Activated CD4-positive, alpha-beta T cell treated with anti-CD3 and anti-CD28 coated beads for 36 hours (primary cell): ENCODE data around the gene EVC. TPM values are rescaled to one million over a fixed set of nuclear protein-coding genes. Genes with fewer than 3 reads are reported as not detected.

ENCODE experiments used
- ATAC-seq: fragments of 200-7000 bp; cut with Tn5 transposase; one replicate; pipeline ENCODE4 v1.10.0; 2021; ENCODE audit warnings: mild to moderate bottlenecking, moderate library complexity
- CTCF ChIA-PET: fragments of 350-600 bp; sonication (Branson Sonifier 250); formaldehyde crosslinking; loops from one replicate; lab custom pipeline; 2021; ENCODE audit warnings: antibody characterized with exemption; lab: Charles Lee
- POLR2A ChIA-PET: fragments of 350-600 bp; sonication (Branson Sonifier 250); formaldehyde crosslinking; loops from one replicate; lab custom pipeline; 2021; ENCODE audit warnings: antibody characterized with exemption, inconsistent platforms; lab: Charles Lee
- DNase-seq: peaks from one replicate; pipeline ENCODE4 v3.0.0-alpha.2; 2020
- H3K27ac Mint-ChIP-seq: one replicate; pipeline ENCODE4 v1.8.0; 2021; ENCODE audit warnings: mixed read lengths
- H3K27me3 Mint-ChIP-seq: one replicate; pipeline ENCODE4 v1.8.0; 2021; ENCODE audit warnings: mixed read lengths
- H3K36me3 Mint-ChIP-seq: one replicate; pipeline ENCODE4 v1.8.0; 2021; ENCODE audit warnings: low read depth, mixed read lengths
- H3K4me1 Mint-ChIP-seq: one replicate; pipeline ENCODE4 v1.8.0; 2021; ENCODE audit warnings: mixed read lengths
- H3K4me3 Mint-ChIP-seq: one replicate; pipeline ENCODE4 v1.8.0; 2021; ENCODE audit warnings: mild to moderate bottlenecking, moderate library complexity, mixed read lengths
- H3K9me3 Mint-ChIP-seq: one replicate; pipeline ENCODE4 v1.8.0; 2021; ENCODE audit warnings: low read depth, mixed read lengths
- intact Hi-C, 2 experiments: fragments of 100-400 bp; cut with DNase I in 1 of 2; cut with micrococcal nuclease in 1 of 2; formaldehyde crosslinking; loops; one replicate each; pipeline versions ENCODE4 v1.14.2 to v1.15.1; 2022 to 2024; cut with DNase I, micrococcal nuclease
- total RNA-seq, 2 experiments: library from RNA; stranded (reverse); gene quantifications; one replicate each; pipeline ENCODE4 v1.2.3, GENCODE V29; 2021

The EVC gene
- total RNA-seq: 1 to 10 TPM in 1 of 2 experiments, under 1 TPM in 1; 0.71 to 1.5 TPM

GRCh38 chr4:5710961-5711478 is at the start of gene EVC:
TSS of gene EVC (plus strand) at chr4:5711201. CDS start at chr4:5711381, 180 bp downstream.
- H3K9me3 Mint-ChIP-seq: peaks cover 14% of the 10 kb centered on the region
- CTCF ChIA-PET: interaction anchor here (1.2 kb wide), 1 partner anchor 21 kb away, joined by 6 read pairs; no protein-coding TSS in a partner anchor
- peak within 1 kb of the TSS; percentile 18 for H3K27ac Mint-ChIP-seq
- POLR2A ChIA-PET: no interaction called here
- H3K27me3 Mint-ChIP-seq: peaks cover 46% of the 10 kb centered on the region
- peak; percentile 45 for ATAC-seq
- peak within 1 kb of the TSS; percentile 60 for H3K4me3 Mint-ChIP-seq
- peaks cover 1% of the 10 kb centered on the region for H3K36me3 Mint-ChIP-seq
- intact Hi-C loops: no loop called here
- peaks cover 21% of the 10 kb centered on the region for H3K4me1 Mint-ChIP-seq
- peak; percentile 45 for DNase-seq

GRCh38 chr4:5661237-5661636 is 49.8 kb upstream of the EVC start:
- intact Hi-C loops: no loop called here
- Mint-ChIP-seq H3K4me3 (no peak overlapping the region), H3K4me1 (no peaks in the 10 kb centered on the region), H3K9me3 (peaks cover 10% of the 10 kb centered on the region), H3K27me3 (peaks cover 5% of the 10 kb centered on the region), H3K36me3 (peaks cover 4% of the 10 kb centered on the region), H3K27ac (no peak overlapping the region)
- no peak for ATAC-seq
- POLR2A ChIA-PET: no interaction called here
- CTCF ChIA-PET: no interaction called here
- DNase-seq: no peak

GRCh38 chr4:5662555-5662954 is 48.4 kb upstream of the EVC start:
- H3K4me1 Mint-ChIP-seq: no peaks in the 10 kb centered on the region
- H3K9me3 Mint-ChIP-seq: peaks cover 10% of the 10 kb centered on the region
- no peak overlapping the region for H3K4me3 Mint-ChIP-seq
- CTCF ChIA-PET: interaction anchor here (0.8 kb wide), 1 partner anchor 46 kb away, joined by 3 read pairs; no protein-coding TSS in a partner anchor
- intact Hi-C loops: no loop called here
- POLR2A ChIA-PET: no interaction called here
- H3K36me3 Mint-ChIP-seq: peaks cover 4% of the 10 kb centered on the region
- ATAC-seq (no peak), DNase-seq (no peak)
- peaks cover 5% of the 10 kb centered on the region for H3K27me3 Mint-ChIP-seq
- H3K27ac Mint-ChIP-seq: no peak overlapping the region

GRCh38 chr4:5664778-5665177 is 46.2 kb upstream of the EVC start:
- POLR2A ChIA-PET: no interaction called here
- Mint-ChIP-seq H3K9me3 (peaks cover 10% of the 10 kb centered on the region), H3K4me3 (no peak overlapping the region), H3K27me3 (peaks cover 2% of the 10 kb centered on the region), H3K27ac (no peak overlapping the region), H3K36me3 (peaks cover 4% of the 10 kb centered on the region), H3K4me1 (no peaks in the 10 kb centered on the region)
- no peak for ATAC-seq
- DNase-seq: no peak
- CTCF ChIA-PET: interaction anchor here (0.8 kb wide), 1 partner anchor 250 kb away, joined by 3 read pairs; no protein-coding TSS in a partner anchor
- intact Hi-C loops: no loop called here

GRCh38 chr4:5666741-5667140 is 44.3 kb upstream of the EVC start:
- no peak for ATAC-seq
- no peak for DNase-seq
- Mint-ChIP-seq H3K4me1 (no peaks in the 10 kb centered on the region), H3K27ac (no peak overlapping the region), H3K27me3 (peaks cover 2% of the 10 kb centered on the region), H3K4me3 (no peak overlapping the region), H3K9me3 (peaks cover 9% of the 10 kb centered on the region), H3K36me3 (peaks cover 4% of the 10 kb centered on the region)
- intact Hi-C loops: no loop called here
- ChIA-PET CTCF (no interaction called here), POLR2A (no interaction called here)

GRCh38 chr4:5676763-5677162 is 34.2 kb upstream of the EVC start:
- intact Hi-C loops: no loop called here
- no peaks in the 10 kb centered on the region for H3K4me1 Mint-ChIP-seq
- ChIA-PET POLR2A (no interaction called here), CTCF (no interaction called here)
- H3K4me3 Mint-ChIP-seq: no peak overlapping the region
- H3K27me3 Mint-ChIP-seq: no peaks in the 10 kb centered on the region
- no peaks in the 10 kb centered on the region for H3K36me3 Mint-ChIP-seq
- no peaks in the 10 kb centered on the region for H3K9me3 Mint-ChIP-seq
- no peak for ATAC-seq
- no peak for DNase-seq
- H3K27ac Mint-ChIP-seq: no peak overlapping the region

GRCh38 chr4:5678977-5679376 is 32.0 kb upstream of the EVC start:
- ChIA-PET POLR2A (no interaction called here), CTCF (no interaction called here)
- H3K27ac Mint-ChIP-seq: no peak overlapping the region
- H3K36me3 Mint-ChIP-seq: no peaks in the 10 kb centered on the region
- DNase-seq (no peak), ATAC-seq (no peak)
- no peaks in the 10 kb centered on the region for H3K4me1 Mint-ChIP-seq
- H3K4me3 Mint-ChIP-seq: no peak overlapping the region
- intact Hi-C loops: no loop called here
- H3K27me3 Mint-ChIP-seq: no peaks in the 10 kb centered on the region
- H3K9me3 Mint-ChIP-seq: no peaks in the 10 kb centered on the region

- no peaks in the 10 kb centered on the region for H3K4me1 Mint-ChIP-seq
- H3K27ac Mint-ChIP-seq: no peak overlapping the region
- no peak overlapping the region for H3K4me3 Mint-ChIP-seq
- CTCF ChIA-PET: no interaction called here
- DNase-seq (no peak), ATAC-seq (no peak)
- POLR2A ChIA-PET: no interaction called here
- no peaks in the 10 kb centered on the region for H3K27me3 Mint-ChIP-seq
- intact Hi-C loops: no loop called here
- no peaks in the 10 kb centered on the region for H3K36me3 Mint-ChIP-seq
- no peaks in the 10 kb centered on the region for H3K9me3 Mint-ChIP-seq
Observed at GRCh38 chr4:5683566-5683965, 27.4 kb upstream of the EVC start.

- POLR2A ChIA-PET: no interaction called here
- Mint-ChIP-seq H3K36me3 (no peaks in the 10 kb centered on the region), H3K27me3 (no peaks in the 10 kb centered on the region), H3K27ac (no peak overlapping the region), H3K9me3 (no peaks in the 10 kb centered on the region), H3K4me1 (no peaks in the 10 kb centered on the region), H3K4me3 (no peak overlapping the region)
- CTCF ChIA-PET: no interaction called here
- ATAC-seq (no peak), DNase-seq (no peak)
- intact Hi-C loops: no loop called here
Observed at GRCh38 chr4:5685296-5685695, 25.7 kb upstream of the EVC start.

- Mint-ChIP-seq H3K4me3 (no peak overlapping the region), H3K36me3 (no peaks in the 10 kb centered on the region), H3K9me3 (no peaks in the 10 kb centered on the region), H3K27me3 (no peaks in the 10 kb centered on the region), H3K27ac (no peak overlapping the region), H3K4me1 (no peaks in the 10 kb centered on the region)
- CTCF ChIA-PET: no interaction called here
- intact Hi-C loops: no loop called here
- POLR2A ChIA-PET: no interaction called here
- no peak for ATAC-seq
- no peak for DNase-seq
Observed at GRCh38 chr4:5686338-5686737, 24.7 kb upstream of the EVC start.

- Mint-ChIP-seq H3K27me3 (no peaks in the 10 kb centered on the region), H3K9me3 (no peaks in the 10 kb centered on the region), H3K4me1 (no peaks in the 10 kb centered on the region), H3K36me3 (no peaks in the 10 kb centered on the region), H3K4me3 (no peak overlapping the region), H3K27ac (no peak overlapping the region)
- CTCF ChIA-PET: no interaction called here
- no peak for DNase-seq
- POLR2A ChIA-PET: no interaction called here
- no peak for ATAC-seq
- intact Hi-C loops: no loop called here
Observed at GRCh38 chr4:5689065-5689464, 21.9 kb upstream of the EVC start.

- DNase-seq (no peak), ATAC-seq (no peak)
- Mint-ChIP-seq H3K27ac (no peak overlapping the region), H3K4me1 (no peaks in the 10 kb centered on the region), H3K9me3 (no peaks in the 10 kb centered on the region), H3K4me3 (no peak overlapping the region), H3K36me3 (no peaks in the 10 kb centered on the region), H3K27me3 (no peaks in the 10 kb centered on the region)
- ChIA-PET CTCF (no interaction called here), POLR2A (no interaction called here)
- intact Hi-C loops: no loop called here
Observed at GRCh38 chr4:5691491-5692132, 19.4 kb upstream of the EVC start.
